Measurements from ENCODE around the gene FLNB. TPM values are rescaled to one million over a fixed set of nuclear protein-coding genes. Genes with fewer than 3 reads are reported as not detected.

Gene FLNB
- polyA plus RNA-seq, 1 of the 3 experiments (the other 2 are of a cell fraction) = 127 TPM

- Histone ChIP-seq H3K27ac (ENCODE audit: low read depth in 2 of 2, low read length in 1 of 2) (no peak overlapping the region), H3K9me3 (no peaks in the 10 kb centered on the region), H3K27me3 (ENCODE audit: insufficient read depth) (no peaks in the 10 kb centered on the region), H3K4me3 (ENCODE audit: low read depth in 2 of 2, low read length in 1 of 2) (no peak overlapping the region), H3K36me3 (replicated peaks in 1 of 2; ENCODE audit: control insufficient read depth in 1 of 2, insufficient read depth in 2 of 2, low read length in 1 of 2) (peaks cover 70 to 75% of the 10 kb centered on the region in 2 experiments), H3K9ac (no peak overlapping the region), H3K79me2 (ENCODE audit: insufficient read depth) (peaks cover 11% of the 10 kb centered on the region; the same call in 1 of the 2 replicates), H3F3A (replicated peaks; ENCODE audit: insufficient read depth) (no peaks in the 10 kb centered on the region), H4K20me1 (ENCODE audit: insufficient read depth) (no peaks in the 10 kb centered on the region), H3K9me2 (no peaks in the 10 kb centered on the region), H3K4me2 (no peak overlapping the region), H2AFZ (ENCODE audit: low read depth) (no peak overlapping the region), H3K4me1 (ENCODE audit: control insufficient read depth in 1 of 2, insufficient read depth in 2 of 2, low read depth in 1 of 2, low read length in 1 of 2) (no peaks in the 10 kb centered on the region)
- ChIA-PET CTCF (no interaction called here), POLR2A (no interaction called here)
- DNase-seq = no peak
- TF ChIP-seq USF1 (IDR thresholded peaks at IDR 0.05; ENCODE audit: borderline replicate concordance, low read depth) (no peak), USF2 (IDR thresholded peaks at IDR 0.05; ENCODE audit: borderline replicate concordance, low read depth, low read length) (no peak), YY1 (IDR thresholded peaks at IDR 0.05; ENCODE audit: low read depth) (no peak), TAF1 (IDR thresholded peaks at IDR 0.05; ENCODE audit: borderline replicate concordance, low read depth, low read length) (no peak), FOSL2 (IDR thresholded peaks at IDR 0.05; ENCODE audit: borderline replicate concordance, low read depth) (no peak), SIN3A (IDR thresholded peaks at IDR 0.05; ENCODE audit: borderline replicate concordance, low read depth, low read length) (no peak), RCOR1 (IDR thresholded peaks at IDR 0.05; ENCODE audit: low read length) (no peak), TEAD4 (IDR thresholded peaks at IDR 0.05; ENCODE audit: borderline replicate concordance, insufficient read depth) (no peak), NFIC (IDR thresholded peaks at IDR 0.05; ENCODE audit: borderline replicate concordance) (no peak), RXRA (IDR thresholded peaks at IDR 0.05; ENCODE audit: borderline replicate concordance, low read depth) (no peak), FOXJ3 (CRISPR knock-in tag; IDR thresholded peaks at IDR 0.05) (no peak), RAD21 (IDR thresholded peaks at IDR 0.05; ENCODE audit: low read length) (no peak), TCF12 (IDR thresholded peaks at IDR 0.05) (no peak), MXI1 (IDR thresholded peaks at IDR 0.05; ENCODE audit: low read depth, low read length) (no peak), ELF1 (IDR thresholded peaks at IDR 0.05) (no peak), PBX3 (IDR thresholded peaks at IDR 0.05) (no peak), FOXM1 (IDR thresholded peaks at IDR 0.05; ENCODE audit: low read depth) (no peak), EP300 (IDR thresholded peaks at IDR 0.05; ENCODE audit: borderline replicate concordance in 1 of 2, low read depth in 1 of 2, low read length in 1 of 2) (no peak), CTCF (IDR thresholded peaks at IDR 0.05) (no peak)
- 89% methylated on average over 2 of the region's 2 CpGs for WGBS (ENCODE audit: low lambda C conversion rate)
Measured at GRCh38 chr3:58099865-58100264, 91.6 kb downstream of the FLNB start.

Data from SK-N-SH (cell line).